Ovary (tissue), 3 donors: ENCODE results near the gene KRT77.

Source experiments
- POLR2A ChIP-seq: fragments of 450-650 bp; IDR thresholded peaks from one replicate; pipeline ENCODE4 v1.6.1; 2017; ENCODE audit warnings: antibody characterized with exemption, mild to moderate bottlenecking, moderate library complexity
- TF ChIP-seq, protein P1 (sequence below), 3 donors: fragments of 450-650 bp in 2 of 3; fragments of 200-600 bp in 1 of 3; IDR thresholded peaks; one replicate each; pipeline versions ENCODE4 v1.5.1 to v1.8.0; 2016 to 2022; ENCODE audit warnings: antibody characterized with exemption in 3 of 3, mild to moderate bottlenecking in 1 of 3
- donor health status: DM: no; HTN: no; CAD: no.

DNA sequence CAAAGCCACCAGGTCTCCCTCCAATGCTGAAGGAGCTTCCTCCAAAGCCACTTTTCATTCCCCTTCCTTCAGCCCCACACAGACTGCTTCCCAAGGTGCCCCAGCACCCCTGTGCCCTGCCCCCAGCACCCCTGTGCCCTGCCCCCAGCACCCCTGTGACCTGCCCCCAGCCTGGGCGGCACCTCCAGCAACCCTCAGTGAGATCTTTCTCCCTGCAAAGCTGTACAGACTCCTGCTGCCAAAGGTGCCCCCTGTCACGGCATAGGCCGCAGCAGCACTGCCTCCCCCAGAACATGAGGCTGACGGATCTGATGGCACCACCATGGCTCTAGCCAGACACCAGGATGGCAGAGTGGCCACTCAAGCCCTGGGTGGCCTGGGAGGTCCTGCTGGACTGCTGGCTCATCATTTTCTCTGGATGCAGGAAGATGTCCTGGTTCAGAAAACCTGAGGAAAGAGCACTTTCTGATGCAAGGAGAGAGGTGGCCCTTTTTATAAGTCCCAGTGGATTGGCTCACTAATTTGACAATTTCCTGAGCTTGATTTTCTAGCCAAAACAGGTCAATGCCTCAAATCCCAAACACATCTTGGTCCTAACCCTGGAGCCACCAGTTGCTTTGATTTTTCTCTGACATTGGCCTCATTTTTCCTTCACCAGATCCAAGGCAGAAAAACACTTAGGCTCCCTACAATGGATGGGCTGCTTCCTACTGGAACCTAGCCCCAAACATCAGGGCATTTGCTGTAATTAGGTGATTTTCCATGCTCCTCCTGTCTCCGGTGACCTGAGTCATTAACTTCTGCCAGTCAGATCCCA is 32.7 kb upstream of the KRT77 start:
- TF ChIP-seq, protein P1, sequence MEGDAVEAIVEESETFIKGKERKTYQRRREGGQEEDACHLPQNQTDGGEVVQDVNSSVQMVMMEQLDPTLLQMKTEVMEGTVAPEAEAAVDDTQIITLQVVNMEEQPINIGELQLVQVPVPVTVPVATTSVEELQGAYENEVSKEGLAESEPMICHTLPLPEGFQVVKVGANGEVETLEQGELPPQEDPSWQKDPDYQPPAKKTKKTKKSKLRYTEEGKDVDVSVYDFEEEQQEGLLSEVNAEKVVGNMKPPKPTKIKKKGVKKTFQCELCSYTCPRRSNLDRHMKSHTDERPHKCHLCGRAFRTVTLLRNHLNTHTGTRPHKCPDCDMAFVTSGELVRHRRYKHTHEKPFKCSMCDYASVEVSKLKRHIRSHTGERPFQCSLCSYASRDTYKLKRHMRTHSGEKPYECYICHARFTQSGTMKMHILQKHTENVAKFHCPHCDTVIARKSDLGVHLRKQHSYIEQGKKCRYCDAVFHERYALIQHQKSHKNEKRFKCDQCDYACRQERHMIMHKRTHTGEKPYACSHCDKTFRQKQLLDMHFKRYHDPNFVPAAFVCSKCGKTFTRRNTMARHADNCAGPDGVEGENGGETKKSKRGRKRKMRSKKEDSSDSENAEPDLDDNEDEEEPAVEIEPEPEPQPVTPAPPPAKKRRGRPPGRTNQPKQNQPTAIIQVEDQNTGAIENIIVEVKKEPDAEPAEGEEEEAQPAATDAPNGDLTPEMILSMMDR (IDR thresholded peaks at IDR 0.05), result no peak
- TF ChIP-seq POLR2A, result no peak
